NCI-H345 (cell line): ENCODE measurements around the gene COG7.
"Not testable (repeated sequence)": the region's sequence is repeated elsewhere in the genome, so short reads cannot be mapped to it uniquely, and the experiment has no call there.

Source experiments
- DNase-seq: peaks from one replicate; lab custom pipeline; 2025; lab: John Stamatoyannopoulos, UW

Gene COG7

DNA sequence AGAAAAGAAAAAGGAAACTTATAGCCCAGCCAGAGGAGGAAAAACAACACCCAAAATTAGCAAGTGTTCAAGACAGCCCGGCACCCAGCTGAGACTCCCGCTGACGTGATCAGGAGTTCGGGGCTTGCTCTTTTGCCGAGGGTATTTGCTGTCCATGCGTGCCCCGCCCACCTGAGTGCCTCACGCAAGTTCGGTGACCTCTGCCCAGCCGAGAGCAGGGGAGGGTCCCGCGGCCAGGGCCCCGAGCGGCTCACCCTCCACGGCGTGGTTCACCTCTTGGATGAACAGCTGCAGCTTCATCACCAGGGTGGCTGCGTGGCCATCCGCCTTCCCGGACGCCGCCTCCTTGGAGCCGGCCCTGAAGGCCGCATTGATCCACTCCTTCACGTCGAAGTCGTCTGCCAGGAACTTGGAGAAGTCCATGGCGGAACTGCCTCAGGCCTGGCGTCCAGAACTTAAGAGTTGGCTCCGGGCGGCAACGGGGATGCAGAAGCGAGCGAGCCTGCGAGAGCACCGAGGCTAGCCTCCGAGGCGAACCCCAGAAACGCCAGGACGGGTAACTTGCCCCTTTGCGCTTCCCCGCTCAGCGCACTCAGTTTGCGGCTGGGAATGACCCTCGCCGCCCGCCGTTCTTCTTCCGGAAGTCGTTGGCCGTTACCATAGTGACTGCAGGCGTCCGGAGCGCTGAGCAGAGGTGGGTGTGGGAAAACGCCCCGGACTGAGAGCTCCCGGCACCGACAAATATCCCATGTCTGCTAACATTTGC is at the start of gene COG7:
Gene COG7 (minus strand): TSS at position 618 of the 766 bp plus-strand sequence. CDS start 195 bp downstream, at position 423.
- DNase-seq = peak; percentile 84

DNA sequence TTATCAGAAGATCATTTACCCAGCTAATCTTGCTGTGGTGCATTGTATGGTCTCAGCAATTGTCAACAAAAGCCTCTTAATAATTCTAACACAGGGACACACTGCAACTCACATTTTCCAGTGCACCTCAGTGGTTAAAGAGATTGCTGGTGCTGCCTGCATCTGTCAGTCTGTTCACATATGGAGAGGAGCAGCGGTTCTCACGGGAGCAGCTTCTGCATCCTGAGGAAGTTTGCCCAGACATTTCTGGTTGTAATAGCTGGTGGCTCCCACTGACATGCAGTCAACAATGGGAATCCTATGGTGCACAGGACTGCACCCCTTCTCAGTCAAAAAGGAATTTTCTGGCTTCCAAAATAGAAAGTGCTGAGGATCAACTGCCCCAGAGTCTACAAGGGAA is 49.5 kb upstream of the COG7 start:
- DNase-seq = no peak

DNA sequence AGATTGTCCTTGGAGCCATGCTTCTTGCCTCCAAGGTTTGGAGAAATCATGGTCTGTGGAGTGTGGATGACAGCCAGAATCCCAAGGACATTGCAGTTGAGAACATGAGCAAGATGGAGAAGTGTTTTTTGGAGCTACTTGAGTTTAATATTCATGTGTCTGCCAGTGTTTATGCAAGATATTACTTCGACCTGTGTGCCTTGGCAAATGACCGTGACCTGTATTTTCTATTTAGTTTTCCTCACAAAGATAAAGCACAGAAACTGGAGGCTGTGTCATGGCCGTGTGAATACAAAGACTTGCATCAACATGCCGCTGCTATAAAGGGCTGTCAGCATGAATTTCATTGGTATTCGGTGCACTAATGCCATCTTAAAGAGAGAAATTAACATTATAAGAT is 48.3 kb upstream of the COG7 start:
- DNase-seq = no peak

DNA sequence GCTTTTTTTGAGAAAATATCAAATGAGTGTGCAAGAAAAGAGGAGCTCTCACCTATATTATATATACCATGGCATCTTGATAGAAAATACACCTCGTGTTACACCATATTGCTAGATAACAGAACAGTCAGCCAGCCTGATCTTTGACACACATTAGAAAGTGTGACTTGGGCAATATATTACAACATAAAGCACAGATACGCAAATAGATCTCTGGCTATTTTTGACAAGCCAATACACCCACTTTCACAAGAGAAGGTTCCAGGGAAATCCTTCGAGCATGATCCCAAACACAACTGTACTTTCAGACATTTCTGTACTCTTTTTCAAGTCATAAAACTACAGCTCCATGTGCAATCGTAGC is 47.9 kb upstream of the COG7 start:
- DNase-seq = no peak

GRCh38 chr16:23500212-23500861 is 47.3 kb upstream of the COG7 start:
- DNase-seq = no peak

DNA sequence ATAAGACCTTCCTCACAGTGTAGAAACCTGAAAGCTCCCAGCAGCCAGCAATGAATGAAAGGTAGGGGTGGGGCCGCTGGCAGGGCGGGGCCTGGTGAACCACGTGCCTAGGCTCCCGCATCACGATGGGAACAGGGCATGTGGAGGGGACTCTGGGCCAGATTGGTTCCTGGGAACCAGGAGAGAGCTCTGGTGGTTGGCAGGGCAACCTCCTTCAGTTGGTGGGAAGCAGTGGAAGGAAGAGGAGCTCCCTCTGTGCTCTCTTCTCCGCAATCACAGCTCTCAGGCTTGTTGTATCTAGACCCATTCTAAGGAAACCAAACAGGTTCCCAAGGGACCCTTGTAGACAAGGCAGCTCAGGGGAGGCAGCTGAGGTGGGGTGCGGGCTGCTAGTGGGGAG is 46.8 kb upstream of the COG7 start:
- no peak for DNase-seq

DNA sequence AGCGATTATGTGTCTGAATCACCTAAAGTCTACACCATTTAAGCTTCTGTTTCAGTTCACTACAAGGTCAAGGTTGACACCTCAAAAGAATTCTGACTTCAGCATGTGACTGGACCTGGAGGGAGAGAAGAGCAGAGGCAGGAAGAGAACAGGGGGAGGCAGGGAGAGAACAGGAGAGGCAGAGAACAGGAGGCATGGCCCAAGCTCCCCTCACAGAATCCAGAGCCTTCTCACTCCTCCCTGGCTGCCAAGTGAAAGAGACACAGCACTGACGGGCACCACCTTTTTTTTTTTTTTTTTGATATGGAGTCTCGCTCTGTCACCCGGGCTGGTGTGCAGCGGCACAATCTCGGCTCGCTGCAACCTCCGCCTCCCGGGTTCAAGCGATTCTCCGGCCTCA is 45.9 kb upstream of the COG7 start:
- DNase-seq = no peak

- no peak for DNase-seq
These were observed 44.5 kb upstream of the COG7 start for GRCh38 chr16:23497543-23497868.

- DNase-seq = no peak
These were observed 44.0 kb upstream of the COG7 start for GRCh38 chr16:23496821-23497542.

DNA sequence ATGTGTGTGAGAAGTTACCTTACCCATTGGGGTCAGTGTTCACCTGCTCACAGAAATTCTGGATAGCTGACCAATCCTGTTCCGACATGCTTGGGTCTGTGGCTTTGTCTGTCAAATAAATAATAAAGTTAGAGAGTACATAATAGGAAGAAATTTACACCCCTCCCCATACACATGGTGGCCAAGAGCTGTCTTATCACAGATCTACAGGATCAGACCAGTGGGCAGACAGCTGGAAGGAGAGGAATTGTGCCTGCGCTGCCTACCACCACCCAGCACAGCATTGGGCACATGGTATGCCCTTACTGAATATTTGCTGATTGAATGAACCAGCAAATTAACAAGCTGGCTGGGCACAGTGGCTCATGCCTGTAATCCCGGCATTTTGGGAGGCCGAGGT is 42.7 kb upstream of the COG7 start:
- DNase-seq = no peak

- DNase-seq = no peak
These were observed 41.2 kb upstream of the COG7 start for GRCh38 chr16:23494188-23494587.

- no peak for DNase-seq
These were observed 38.8 kb upstream of the COG7 start for GRCh38 chr16:23491490-23492391.

DNA sequence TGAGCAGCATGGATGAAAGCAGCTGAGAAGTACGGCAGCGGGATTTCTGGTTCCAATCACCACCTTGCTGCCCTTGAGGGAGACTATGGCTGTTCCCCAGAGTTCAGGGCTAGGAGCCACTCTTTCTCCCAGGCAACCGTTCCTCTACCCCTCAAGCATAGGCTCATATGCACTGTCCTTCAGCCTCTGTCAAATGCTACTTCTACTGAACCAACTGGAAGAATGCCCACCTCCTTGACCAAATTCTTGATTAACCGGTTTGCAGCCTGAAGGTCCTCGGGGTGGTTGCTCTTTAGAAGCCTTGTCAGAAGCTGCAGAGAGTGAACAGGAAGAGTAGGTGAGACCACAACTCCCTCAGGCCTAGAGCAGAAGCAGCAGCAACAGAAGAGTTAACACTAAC is 33.5 kb upstream of the COG7 start:
- no peak for DNase-seq

- DNase-seq = no peak
These were observed 32.9 kb upstream of the COG7 start for GRCh38 chr16:23485841-23486240.

- DNase-seq = no peak
These were observed 32.2 kb upstream of the COG7 start for GRCh38 chr16:23485257-23485614.

- DNase-seq = no peak
These were observed 31.7 kb upstream of the COG7 start for GRCh38 chr16:23484510-23485256.

DNA sequence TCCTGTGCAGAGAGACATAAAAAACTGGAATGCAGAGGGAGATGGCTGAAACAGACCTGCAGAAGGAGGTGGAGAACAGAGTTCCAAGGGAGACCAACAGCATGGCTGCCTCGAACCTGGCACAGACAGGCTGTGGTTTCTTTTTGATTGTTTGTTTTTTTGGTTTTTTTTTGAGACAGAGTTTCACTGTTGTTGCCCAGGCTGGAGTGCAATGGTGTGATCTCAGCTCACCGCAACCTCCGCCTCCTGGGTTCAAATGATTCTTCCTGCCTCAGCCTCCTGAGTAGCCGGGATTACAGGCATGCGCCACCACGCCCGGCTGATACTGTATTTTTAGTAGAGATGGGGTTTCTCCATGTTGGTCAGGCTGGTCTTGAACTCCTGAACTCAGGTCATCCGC is 30.5 kb upstream of the COG7 start:
- DNase-seq = not testable (repeated sequence)

GRCh38 chr16:23482778-23483177 is 29.8 kb upstream of the COG7 start:
- no peak for DNase-seq

- DNase-seq = no peak
These were observed 27.3 kb upstream of the COG7 start for GRCh38 chr16:23480257-23480656.

GRCh38 chr16:23479138-23479537 is 26.1 kb upstream of the COG7 start:
- DNase-seq = no peak

GRCh38 chr16:23478566-23478965 is 25.6 kb upstream of the COG7 start:
- DNase-seq = no peak

- DNase-seq = no peak
These were observed 23.3 kb upstream of the COG7 start for GRCh38 chr16:23476289-23476688.
